H1 (cell line): ENCODE measurements around the gene CDK5RAP2. TPM values are rescaled to one million over a fixed set of nuclear protein-coding genes. Genes with fewer than 3 reads are reported as not detected.

Source experiments
- CTCF ChIA-PET: fragments of 300-600 bp; sonication (Branson Sonifier 250); formaldehyde crosslinking; loops from one replicate; lab custom pipeline; 2021; ENCODE audit not compliant: partially characterized antibody; lab: Charles Lee
- POLR2A ChIA-PET: fragments of 300-600 bp; sonication (Branson Sonifier 250); formaldehyde crosslinking; loops from one replicate; lab custom pipeline; 2021; ENCODE audit warnings: inconsistent platforms; ENCODE audit not compliant: partially characterized antibody; lab: Charles Lee
- DNase-seq, 2 experiments: peaks; one replicate each; pipeline versions ENCODE4 v3.0.0 to v3.0.0-alpha.2; 2010 to 2022; ENCODE audit warnings: low spot score in 2 of 2, low read depth in 1 of 2, mixed read lengths in 1 of 2
- FAIRE-seq: peaks from 2 replicates; lab custom pipeline; 2011; peaks lifted over from hg19 to GRCh38; lab: Jason Lieb, UNC
- H2AFZ ChIP-seq: 2 replicates; pipeline ENCODE4 v1.8.1; 2012; ENCODE audit warnings: low read length, inconsistent platforms
- H2AK5ac ChIP-seq: 2 replicates; pipeline ENCODE4 v1.6.1; 2013; ENCODE audit warnings: low read depth, low read length
- H2BK120ac ChIP-seq: replicated peaks from 2 replicates; pipeline ENCODE3; 2013; ENCODE audit warnings: low read depth, low read length, inconsistent platforms
- H2BK12ac ChIP-seq: 2 replicates; pipeline ENCODE4 v1.6.1; 2013; ENCODE audit warnings: low read depth, low read length
- H2BK15ac ChIP-seq: 2 replicates; pipeline ENCODE4 v1.6.1; 2013; ENCODE audit warnings: low read length
- H2BK20ac ChIP-seq: 2 replicates; pipeline ENCODE4 v1.6.1; 2013; ENCODE audit warnings: low read length
- H2BK5ac ChIP-seq: 2 replicates; pipeline ENCODE4 v1.6.1; 2013; ENCODE audit warnings: low read depth, low read length
- H3K14ac ChIP-seq: 2 replicates; pipeline ENCODE4 v1.6.1; 2013; ENCODE audit warnings: inconsistent platforms; ENCODE audit not compliant: insufficient read length
- H3K18ac ChIP-seq: 2 replicates; pipeline ENCODE4 v1.6.1; 2013; ENCODE audit warnings: low read length; ENCODE audit errors: extremely low read depth
- H3K23ac ChIP-seq: 2 replicates; pipeline ENCODE4 v1.6.1; 2013; ENCODE audit warnings: inconsistent platforms; ENCODE audit not compliant: insufficient read length
- H3K23me2 ChIP-seq: 2 replicates; pipeline ENCODE4 v1.6.1; 2013; ENCODE audit warnings: low read depth, low read length
- H3K27ac ChIP-seq: 2 replicates; pipeline ENCODE4 v1.6.1; 2011; ENCODE audit warnings: low read depth, low read length, inconsistent platforms
- H3K27me3 ChIP-seq, 4 experiments: replicated peaks in 1 of 4; 1 replicate in 1 of 4; 2 replicates in 3 of 4; pipeline versions ENCODE4 v1.6.1 to v1.8.1; 2011 to 2013; ENCODE audit warnings: low read length in 3 of 4, mild to moderate bottlenecking in 3 of 4, inconsistent platforms in 2 of 4, mixed read lengths in 2 of 4, moderate library complexity in 1 of 4; ENCODE audit not compliant: control insufficient read depth in 3 of 4, insufficient read depth in 3 of 4; ENCODE audit errors: extremely low read depth in 1 of 4
- H3K36me3 ChIP-seq, 4 experiments: 2 replicates each; pipeline versions ENCODE4 v1.6.1 to v1.8.1; 2011 to 2013; ENCODE audit warnings: mild to moderate bottlenecking in 4 of 4, low read length in 3 of 4, moderate library complexity in 2 of 4, control low read depth in 1 of 4, inconsistent platforms in 1 of 4; ENCODE audit not compliant: insufficient read depth in 4 of 4, control insufficient read depth in 2 of 4
- H3K4ac ChIP-seq: replicated peaks from 2 replicates; pipeline ENCODE3; 2013; ENCODE audit warnings: low read length, low read depth, mixed read lengths, inconsistent platforms; ENCODE audit not compliant: insufficient read length
- H3K4me1 ChIP-seq, 4 experiments: replicated peaks in 1 of 4; 1 replicate in 1 of 4; 2 replicates in 3 of 4; pipeline versions ENCODE4 v1.6.1 to v1.8.1; 2011 to 2013; ENCODE audit warnings: low read length in 3 of 4, inconsistent platforms in 2 of 4, mixed read lengths in 1 of 4; ENCODE audit not compliant: insufficient read depth in 4 of 4, control insufficient read depth in 3 of 4
- H3K4me2 ChIP-seq, 2 experiments: 2 replicates each; pipeline versions ENCODE4 v1.6.1 to v1.8.1; 2011 to 2013; ENCODE audit warnings: low read depth in 2 of 2, low read length in 2 of 2, control low read depth in 1 of 2, inconsistent platforms in 1 of 2, mild to moderate bottlenecking in 1 of 2; ENCODE audit not compliant: insufficient read depth in 1 of 2
- H3K4me3 ChIP-seq, 4 experiments: fragments of 200-600, 300-600 bp in 1 of 4; sonication (generic), shearing (Covaris generic), sonication (Bioruptor Twin) in 1 of 4; 2 replicates each; pipeline versions ENCODE4 v1.5.1 to v1.8.1; 2011 to 2016; ENCODE audit warnings: low read length in 4 of 4, low read depth in 3 of 4, control low read depth in 2 of 4, inconsistent platforms in 2 of 4, mild to moderate bottlenecking in 2 of 4, mixed read lengths in 1 of 4, moderate library complexity in 1 of 4; ENCODE audit not compliant: insufficient read depth in 2 of 4; ENCODE audit errors: extremely low read depth in 1 of 4
- H3K56ac ChIP-seq: replicated peaks from 2 replicates; pipeline ENCODE3; 2013; ENCODE audit warnings: low read depth, mild to moderate bottlenecking, mixed read lengths, low read length, inconsistent platforms; ENCODE audit not compliant: insufficient read length
- H3K79me1 ChIP-seq: 2 replicates; pipeline ENCODE4 v1.6.1; 2013; ENCODE audit warnings: low read depth, low read length, control low read depth
- H3K79me2 ChIP-seq, 2 experiments: 2 replicates each; pipeline versions ENCODE4 v1.6.1 to v1.8.1; 2012 to 2013; ENCODE audit warnings: low read length in 2 of 2, mild to moderate bottlenecking in 2 of 2, inconsistent platforms in 1 of 2; ENCODE audit not compliant: insufficient read depth in 2 of 2, control insufficient read depth in 1 of 2
- H3K9ac ChIP-seq, 4 experiments: replicated peaks in 1 of 4; 1 replicate in 1 of 4; 2 replicates in 3 of 4; pipeline versions ENCODE4 v1.6.1 to v1.8.1; 2011 to 2013; ENCODE audit warnings: low read depth in 3 of 4, low read length in 3 of 4, control low read depth in 2 of 4, mild to moderate bottlenecking in 2 of 4, moderate library complexity in 2 of 4, inconsistent platforms in 1 of 4; ENCODE audit errors: extremely low read depth in 1 of 4
- H3K9me3 ChIP-seq, 2 experiments: 2 replicates each; pipeline versions ENCODE4 v1.6.1 to v1.8.1; 2012 to 2013; ENCODE audit warnings: mild to moderate bottlenecking in 2 of 2, moderate library complexity in 2 of 2, control low read depth in 1 of 2, inconsistent platforms in 1 of 2, low read depth in 1 of 2, low read length in 1 of 2, mixed read lengths in 1 of 2; ENCODE audit not compliant: insufficient read depth in 2 of 2
- H4K20me1 ChIP-seq, 2 experiments: replicated peaks in 1 of 2; 2 replicates each; pipeline versions ENCODE3 to v1.8.1; 2011 to 2013; ENCODE audit warnings: inconsistent platforms in 2 of 2, low read length in 2 of 2, mild to moderate bottlenecking in 1 of 2; ENCODE audit not compliant: insufficient read depth in 2 of 2, control insufficient read depth in 1 of 2
- H4K5ac ChIP-seq: 2 replicates; pipeline ENCODE4 v1.6.1; 2013; ENCODE audit warnings: low read length, low read depth, mixed read lengths, inconsistent platforms; ENCODE audit not compliant: insufficient read length
- H4K8ac ChIP-seq: 2 replicates; pipeline ENCODE4 v1.8.0; 2013; ENCODE audit warnings: mild to moderate bottlenecking, moderate library complexity, low read length, inconsistent platforms; ENCODE audit not compliant: insufficient read depth; ENCODE audit errors: extremely low read depth
- H4K91ac ChIP-seq: replicated peaks from 2 replicates; pipeline ENCODE3; 2013; ENCODE audit warnings: low read length, mixed read lengths, inconsistent platforms; ENCODE audit not compliant: insufficient read length
- SAP30 ChIP-seq: fragments of 300-600 bp; sonication (generic); IDR thresholded peaks from 2 replicates; pipeline ENCODE4 v1.7.1; 2012; ENCODE audit warnings: low read length, moderate library complexity, mild to moderate bottlenecking, inconsistent platforms; ENCODE audit not compliant: insufficient read depth, insufficient replicate concordance
- SIX5 ChIP-seq: IDR thresholded peaks from 2 replicates; pipeline ENCODE4 v1.6.1; 2011; ENCODE audit warnings: mild to moderate bottlenecking, low read depth, low read length
- SP4 ChIP-seq: IDR thresholded peaks from 2 replicates; pipeline ENCODE4 v1.6.1; 2012; ENCODE audit warnings: low read length, inconsistent platforms
- ZNF274 ChIP-seq: IDR thresholded peaks from 2 replicates; pipeline ENCODE4 v1.7.0; 2012; ENCODE audit warnings: low read length, borderline replicate concordance; ENCODE audit errors: extremely low read depth
- WGBS, 2 experiments: shearing (Covaris generic) in 1 of 2; methylation state at CpG; one replicate each; pipeline versions ENCODE4 v1.1.6 to v1.1.7; 2013 to 2015; ENCODE audit warnings: low lambda C conversion rate in 2 of 2, mixed read lengths in 2 of 2, inconsistent platforms in 1 of 2, low coverage in 1 of 2, missing lambda C conversion rate in 1 of 2; ENCODE audit not compliant: insufficient replicate concordance in 2 of 2, insufficient coverage in 1 of 2, insufficient read length in 1 of 2; ENCODE audit errors: extremely low coverage in 1 of 2, missing lambda C conversion rate in 1 of 2; 5-methylcytosine and 5-hydroxymethylcytosine counted together
- polyA plus RNA-seq, 7 experiments: library from polyadenylated mRNA; depleted of rRNA in 3 of 7; stranded (reverse) in 5 of 7; unstranded in 2 of 7; fragments of >200 nt in 5 of 7; fragments of 200-250 nt in 2 of 7; gene quantifications; 1 replicate in 5 of 7; 2 replicates in 1 of 7; 4 replicates in 1 of 7; pipeline versions ENCODE4 v1.2.1 to v1.2.3, GENCODE V29; 2011 to 2013; ENCODE audit warnings: missing spikeins in 2 of 7, mixed read lengths in 2 of 7
- total RNA-seq: library from RNA; stranded (reverse); fragmentation: NEBNext Ultra II Directional; extraction: Animal tissue kit (Norgen Biotek cat#: 25700); gene quantifications from 2 replicates; pipeline ENCODE4 v1.2.1, GENCODE V29; 2021

Gene CDK5RAP2
- total and polyA plus RNA-seq, 2 of the 8 experiments (the other 6 are each of a cell fraction or from before 2014, with no cell fraction given) = 19.8 to 49.4 TPM

GRCh38 chr9:120454467-120454866 lies 125.5 kb downstream of the CDK5RAP2 start:
- Histone ChIP-seq H3K4ac (no peak overlapping the region), H4K91ac (no peak overlapping the region), H2BK12ac (no peak overlapping the region), H3K36me3 (peaks cover 0 to 21% (median 8%) of the 10 kb centered on the region in 4 experiments; a peak in 5 of 8 replicates), H4K5ac (no peak overlapping the region), H2BK20ac (no peak overlapping the region), H3K14ac (no peak overlapping the region), H3K23me2 (no peaks in the 10 kb centered on the region), H2AK5ac (no peak overlapping the region), H3K79me2 (no peaks in the 10 kb centered on the region; a peak in 1 of 4 replicates), H3K79me1 (no peaks in the 10 kb centered on the region; the same call in 1 of the 2 replicates), H3K56ac (no peak overlapping the region), H3K27ac (no peak overlapping the region), H3K4me2 (no peak overlapping the region), H3K9me3 (no peaks in the 10 kb centered on the region), H4K8ac (no peak overlapping the region), H3K9ac (no peak overlapping the region), H3K27me3 (no peaks in the 10 kb centered on the region), H2BK15ac (no peak overlapping the region), H4K20me1 (peaks cover 0 to 2% of the 10 kb centered on the region in 2 experiments), H2AFZ (no peak overlapping the region), H2BK120ac (no peak overlapping the region), H3K18ac (no peak overlapping the region), H3K4me1 (peaks cover 0 to 5% (median 0%) of the 10 kb centered on the region in 4 experiments; a peak in 2 of 7 replicates), H3K23ac (no peak overlapping the region), H3K4me3 (no peak overlapping the region), H2BK5ac (no peak overlapping the region)
- 98% methylated on average over 3 of the region's 3 CpGs; no CpG with 5 or more reads in 1 of the 2 experiments for WGBS, 2 experiments
- ChIA-PET POLR2A (no interaction called here), CTCF (interaction anchor here (1.1 to 5.0 kb wide), 2 partner anchors 14 to 16 kb away, joined by 3 to 25 read pairs; no protein-coding TSS in a partner anchor)
- no peak for FAIRE-seq
- DNase-seq = no peak
- TF ChIP-seq SP4 = no peak
- TF ChIP-seq SIX5 = no peak
- TF ChIP-seq ZNF274 = no peak
- TF ChIP-seq SAP30 = no peak
